Transverse colon (tissue), 4 donors: ENCODE measurements around the gene SNAI3.

Experiments
- CTCF ChIP-seq, 5 experiments: fragments of 200-600 bp in 3 of 5; fragments of 450-650 bp in 2 of 5; sonication (generic) in 3 of 5; IDR thresholded peaks; 1 replicate in 2 of 5; 2 replicates in 3 of 5; pipeline ENCODE4 v1.5.1; 2016 to 2017; ENCODE audit warnings: antibody characterized with exemption in 5 of 5, inconsistent platforms in 3 of 5, mild to moderate bottlenecking in 2 of 5, moderate library complexity in 1 of 5
- EP300 ChIP-seq: sonication (generic); formaldehyde crosslinking; IDR thresholded peaks from one replicate; pipeline ENCODE4 v1.6.1; 2017; ENCODE audit warnings: antibody characterized with exemption, low read depth
- POLR2A ChIP-seq: fragments of 450-650 bp; IDR thresholded peaks from one replicate; pipeline ENCODE4 v1.6.1; 2016; ENCODE audit warnings: antibody characterized with exemption, mild to moderate bottlenecking, moderate library complexity
- POLR2AphosphoS5 ChIP-seq, 3 donors: sonication (generic); formaldehyde crosslinking; IDR thresholded peaks; one replicate each; pipeline ENCODE4 v1.6.1; 2016; ENCODE audit warnings: antibody characterized with exemption in 3 of 3

- TF ChIP-seq CTCF (IDR thresholded peaks at IDR 0.05) (no peak), POLR2A (no peak), POLR2AphosphoS5 (IDR thresholded peaks at IDR 0.05) (no peak), EP300 (no peak)
Measured at GRCh38 chr16:88705801-88706228, 19.5 kb upstream of the SNAI3 start.
